Peyer's patch (tissue), 4 donors: ENCODE data around the gene DDC.

Source experiments
- POLR2A ChIP-seq, 2 donors: fragments of 450-650 bp; IDR thresholded peaks; one replicate each; pipeline ENCODE4 v1.5.1; 2017; ENCODE audit warnings: antibody characterized with exemption in 2 of 2, mild to moderate bottlenecking in 2 of 2, moderate library complexity in 2 of 2
- TF ChIP-seq, protein P1 (sequence below), 6 experiments: fragments of 450-650 bp in 4 of 6; fragments of 200-600 bp in 2 of 6; sonication (generic) in 1 of 6; IDR thresholded peaks; one replicate each; pipeline ENCODE4 v1.5.1; 2017 to 2019; ENCODE audit warnings: antibody characterized with exemption in 6 of 6, mild to moderate bottlenecking in 3 of 6, moderate library complexity in 1 of 6

DNA sequence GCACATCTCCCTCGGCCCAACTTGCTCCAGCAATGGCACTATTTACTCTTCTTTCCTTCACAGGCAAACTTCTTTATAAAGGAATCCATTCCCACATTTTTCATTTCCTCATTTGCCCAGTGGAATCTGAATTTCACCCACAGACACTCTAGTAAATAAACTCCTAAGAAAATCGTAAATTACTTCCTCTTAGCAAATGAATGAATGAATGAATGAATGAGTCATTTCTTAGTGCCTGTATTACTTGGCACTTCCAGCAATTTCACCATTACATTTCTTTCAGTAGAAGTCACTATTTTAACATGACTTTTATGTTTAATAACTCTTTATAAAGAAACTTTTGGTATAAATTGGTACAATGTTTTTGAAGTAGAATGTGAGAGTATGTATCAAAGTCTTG, 55.7 kb downstream of the DDC start:
- TF ChIP-seq, protein P1, sequence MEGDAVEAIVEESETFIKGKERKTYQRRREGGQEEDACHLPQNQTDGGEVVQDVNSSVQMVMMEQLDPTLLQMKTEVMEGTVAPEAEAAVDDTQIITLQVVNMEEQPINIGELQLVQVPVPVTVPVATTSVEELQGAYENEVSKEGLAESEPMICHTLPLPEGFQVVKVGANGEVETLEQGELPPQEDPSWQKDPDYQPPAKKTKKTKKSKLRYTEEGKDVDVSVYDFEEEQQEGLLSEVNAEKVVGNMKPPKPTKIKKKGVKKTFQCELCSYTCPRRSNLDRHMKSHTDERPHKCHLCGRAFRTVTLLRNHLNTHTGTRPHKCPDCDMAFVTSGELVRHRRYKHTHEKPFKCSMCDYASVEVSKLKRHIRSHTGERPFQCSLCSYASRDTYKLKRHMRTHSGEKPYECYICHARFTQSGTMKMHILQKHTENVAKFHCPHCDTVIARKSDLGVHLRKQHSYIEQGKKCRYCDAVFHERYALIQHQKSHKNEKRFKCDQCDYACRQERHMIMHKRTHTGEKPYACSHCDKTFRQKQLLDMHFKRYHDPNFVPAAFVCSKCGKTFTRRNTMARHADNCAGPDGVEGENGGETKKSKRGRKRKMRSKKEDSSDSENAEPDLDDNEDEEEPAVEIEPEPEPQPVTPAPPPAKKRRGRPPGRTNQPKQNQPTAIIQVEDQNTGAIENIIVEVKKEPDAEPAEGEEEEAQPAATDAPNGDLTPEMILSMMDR (IDR thresholded peaks at IDR 0.05), result no peak
- TF ChIP-seq POLR2A (IDR thresholded peaks at IDR 0.05), result no peak
